ENCODE data around the gene DRAM2. TPM values are rescaled to one million over a fixed set of nuclear protein-coding genes. Genes with fewer than 3 reads are reported as not detected.

Gene DRAM2
- total and polyA plus RNA-seq, 9 of the 15 experiments (the other 6 are each of a cell fraction or from before 2014, with no cell fraction given) = 29.0 to 161 (median 53.5) TPM

GRCh38 chr1:111183308-111184069 lies 43.6 kb upstream of the DRAM2 start:
- in situ Hi-C loops (cut with MboI) = no loop called here
- CTCF ChIA-PET (ENCODE audit: low intra/inter-chr PET ratio) = no interaction called here
- ATAC-seq (no peak), DNase-seq (ENCODE audit: extremely low read depth in 1 of 4, low spot score in 3 of 4) (no peak), FAIRE-seq (no peak)
- H3K27ac ChIP-seq (ENCODE audit: extremely low read depth, low read depth, low read length) = no peak overlapping the region
- no peaks in the 10 kb centered on the region for H3K79me2 ChIP-seq (ENCODE audit: control insufficient read depth, insufficient read depth, low read length)
- H3K4me1 ChIP-seq (replicated peaks in 1 of 2; ENCODE audit: control insufficient read depth in 2 of 2, insufficient read depth in 2 of 2, low read length in 2 of 2) = no peaks in the 10 kb centered on the region
- H2AFZ ChIP-seq (ENCODE audit: low read depth, low read length) = no peak overlapping the region
- intact Hi-C loops (cut with micrococcal nuclease) = no loop called here
- H3K9me3 ChIP-seq (replicated peaks; ENCODE audit: control insufficient read depth, insufficient read depth, low read depth, low read length) = no peaks in the 10 kb centered on the region
- no peak overlapping the region for H3K4me2 ChIP-seq (ENCODE audit: insufficient read depth, low read length)
- no peak for TF ChIP-seq HOXB6 (CRISPR knock-in tag; IDR thresholded peaks at IDR 0.05; ENCODE audit: borderline replicate concordance)
- TF ChIP-seq ZNF316 (IDR thresholded peaks at IDR 0.05) = 0 out of 2 replicates have a peak, but pooled peaks have one; percentile 2
- H3K4me3 ChIP-seq = no peak overlapping the region
- peaks cover 71% of the 10 kb centered on the region for H3K36me3 ChIP-seq (ENCODE audit: control insufficient read depth, insufficient read depth, low read length)
- no peaks in the 10 kb centered on the region for H3K9me1 ChIP-seq (ENCODE audit: control insufficient read depth, insufficient read depth, low read length)
- H4K20me1 ChIP-seq (replicated peaks; ENCODE audit: control insufficient read depth, insufficient read depth, low read length) = no peaks in the 10 kb centered on the region
- H3K9ac ChIP-seq (ENCODE audit: insufficient read depth in 1 of 2, low read depth in 2 of 2, low read length in 2 of 2) = no peak overlapping the region
- no TSS peak for BruUV-seq (replicated peaks)
- H3K27me3 ChIP-seq (ENCODE audit: control insufficient read depth in 2 of 2, insufficient read depth in 2 of 2, low read length in 2 of 2) = no peaks in the 10 kb centered on the region
- WGBS (ENCODE audit: insufficient coverage, low coverage, missing lambda C conversion rate) = 87% methylated on average over 6 of the region's 6 CpGs
- POLR2A ChIA-PET = interaction anchor here (0.7 to 1.6 kb wide), 4 partner anchors 7 to 12 kb away, joined by 3 to 9 read pairs (median 4); no protein-coding TSS in a partner anchor

- Histone ChIP-seq H4K20me1 (replicated peaks; ENCODE audit: control insufficient read depth, insufficient read depth, low read length) (no peaks in the 10 kb centered on the region), H3K4me1 (replicated peaks in 1 of 2; ENCODE audit: control insufficient read depth in 2 of 2, insufficient read depth in 2 of 2, low read length in 2 of 2) (no peaks in the 10 kb centered on the region), H3K4me2 (ENCODE audit: insufficient read depth, low read length) (no peak overlapping the region), H3K36me3 (ENCODE audit: control insufficient read depth, insufficient read depth, low read length) (peaks cover 69% of the 10 kb centered on the region), H3K27ac (ENCODE audit: extremely low read depth, low read depth, low read length) (no peak overlapping the region), H3K79me2 (ENCODE audit: control insufficient read depth, insufficient read depth, low read length) (no peaks in the 10 kb centered on the region), H3K9me3 (replicated peaks; ENCODE audit: control insufficient read depth, insufficient read depth, low read depth, low read length) (no peaks in the 10 kb centered on the region), H3K9ac (ENCODE audit: insufficient read depth in 1 of 2, low read depth in 2 of 2, low read length in 2 of 2) (no peak overlapping the region), H3K4me3 (no peak overlapping the region), H3K9me1 (ENCODE audit: control insufficient read depth, insufficient read depth, low read length) (no peaks in the 10 kb centered on the region), H2AFZ (ENCODE audit: low read depth, low read length) (no peak overlapping the region), H3K27me3 (ENCODE audit: control insufficient read depth in 2 of 2, insufficient read depth in 2 of 2, low read length in 2 of 2) (no peaks in the 10 kb centered on the region)
- WGBS (ENCODE audit: insufficient coverage, low coverage, missing lambda C conversion rate) = 100% methylated on average over 2 of the region's 2 CpGs
- CTCF ChIA-PET (ENCODE audit: low intra/inter-chr PET ratio) = no interaction called here
- intact Hi-C loops (cut with micrococcal nuclease) (no loop called here), in situ Hi-C loops (cut with MboI) (no loop called here)
- ATAC-seq (no peak), DNase-seq (ENCODE audit: extremely low read depth in 1 of 4, low spot score in 3 of 4) (no peak), FAIRE-seq (no peak)
- TF ChIP-seq RFX7 (CRISPR knock-in tag; IDR thresholded peaks at IDR 0.05) (no peak), GABPB1 (CRISPR knock-in tag; IDR thresholded peaks at IDR 0.05) (no peak), CEBPG (CRISPR knock-in tag; IDR thresholded peaks at IDR 0.05) (no peak), CEBPG (tag; conservative IDR thresholded peaks at IDR 0.05 in 1 of 2, IDR thresholded peaks at IDR 0.05 in 1 of 2) (no peak), CREM (IDR thresholded peaks at IDR 0.05; ENCODE audit: low read depth) (no peak), CREB1 (IDR thresholded peaks at IDR 0.05) (no peak), CREB1 (CRISPR knock-in tag; IDR thresholded peaks at IDR 0.05) (no peak), SMAD2 (IDR thresholded peaks at IDR 0.05; ENCODE audit: low read depth, low read length) (no peak)
- no TSS peak for BruUV-seq (replicated peaks)
- POLR2A ChIA-PET = interaction anchor here (0.6 to 1.2 kb wide), 3 partner anchors 9 to 27 kb away, joined by 3 read pairs; no protein-coding TSS in a partner anchor
These were observed 42.2 kb upstream of the DRAM2 start for GRCh38 chr1:111182052-111182451.

Measured in K562 (cell line).